Panc1 (cell line): Measurements from ENCODE around the gene SPHK2. TPM values are rescaled to one million over a fixed set of nuclear protein-coding genes. Genes with fewer than 3 reads are reported as not detected.

ENCODE experiments used
- ATAC-seq: fragments of 200-7000 bp; cut with Tn5 transposase; 2 replicates; pipeline ENCODE4 v1.9.1; 2020; ENCODE audit warnings: mild to moderate bottlenecking, moderate library complexity
- BruUV-seq: library from RNA; stranded (reverse); fragments of 400-500 nt; replicated peaks from 2 replicates; lab custom pipeline; 2021; lab: Mats Ljungman, UMichigan
- CTCF ChIA-PET: fragments of 300-600 bp; sonication (Branson Sonifier 250); formaldehyde crosslinking; loops from one replicate; lab custom pipeline; 2022; ENCODE audit warnings: antibody characterized with exemption; lab: Charles Lee
- POLR2A ChIA-PET: fragments of 300-600 bp; sonication (Branson Sonifier 250); formaldehyde crosslinking; loops from one replicate; lab custom pipeline; 2022; ENCODE audit warnings: antibody characterized with exemption; lab: Charles Lee
- DNase-seq: peaks from one replicate; pipeline ENCODE4 v3.0.0-alpha.2; 2010; ENCODE audit warnings: low read depth, low spot score
- H3K27ac ChIP-seq: 2 replicates; pipeline ENCODE4 v1.5.1; 2011; ENCODE audit warnings: mild to moderate bottlenecking, low read length, inconsistent platforms
- H3K27me3 ChIP-seq: fragments of 200-500 bp; sonication (Bioruptor generic); 2 replicates; pipeline ENCODE4 v1.6.0; 2014; ENCODE audit warnings: low read length, inconsistent platforms; ENCODE audit not compliant: control insufficient read depth, insufficient read depth
- H3K36me3 ChIP-seq: fragments of 200-500 bp; sonication (Bioruptor generic); 2 replicates; pipeline ENCODE4 v1.5.1; 2014; ENCODE audit warnings: inconsistent platforms, mild to moderate bottlenecking, low read length, moderate library complexity; ENCODE audit not compliant: control insufficient read depth, insufficient read depth
- H3K4me1 ChIP-seq: 2 replicates; pipeline ENCODE4 v1.5.1; 2011; ENCODE audit warnings: inconsistent platforms, mild to moderate bottlenecking, low read length, moderate library complexity; ENCODE audit not compliant: control insufficient read depth, insufficient read depth
- H3K4me3 ChIP-seq, 2 experiments: 2 replicates each; pipeline ENCODE4 v1.5.1; 2011 to 2012; ENCODE audit warnings: low read depth in 2 of 2, low read length in 2 of 2, mild to moderate bottlenecking in 2 of 2, inconsistent platforms in 1 of 2, moderate library complexity in 1 of 2
- H3K9me3 ChIP-seq: fragments of 200-500 bp; sonication (Bioruptor generic); 2 replicates; pipeline ENCODE4 v1.5.1; 2014; ENCODE audit warnings: low read depth, mild to moderate bottlenecking, inconsistent platforms, low read length, moderate library complexity; ENCODE audit not compliant: control insufficient read depth, insufficient read depth
- CTCF ChIP-seq: fragments of 450-650 bp; IDR thresholded peaks from 2 replicates; pipeline ENCODE4 v1.5.1; 2017; ENCODE audit warnings: mild to moderate bottlenecking
- POLR2AphosphoS5 ChIP-seq: IDR thresholded peaks from 2 replicates; pipeline ENCODE4 v1.6.1; 2012; ENCODE audit warnings: mild to moderate bottlenecking, low read depth, low read length, moderate library complexity
- REST ChIP-seq, 2 experiments: IDR thresholded peaks; 2 replicates each; pipeline ENCODE4 v1.6.1; 2011 to 2012; ENCODE audit warnings: low read depth in 2 of 2, control low read depth in 1 of 2, low read length in 1 of 2, mild to moderate bottlenecking in 1 of 2, moderate library complexity in 1 of 2; ENCODE audit not compliant: insufficient read depth in 1 of 2
- SIN3A ChIP-seq: IDR thresholded peaks from 2 replicates; pipeline ENCODE4 v1.6.1; 2012; ENCODE audit warnings: low read depth, mild to moderate bottlenecking, low read length, moderate library complexity, borderline replicate concordance; ENCODE audit not compliant: insufficient read depth
- TCF7L2 ChIP-seq: IDR thresholded peaks from 2 replicates; pipeline ENCODE4 v1.6.1; 2011; ENCODE audit warnings: mild to moderate bottlenecking, low read depth, low read length, inconsistent platforms
- in situ Hi-C: cut with HindIII; loops from 2 replicates; pipeline ENCODE4 v1.10.0; 2016; ENCODE audit warnings: low sequenced_read_pairs, low pct_unique_long_range_greater_than_20kb
- intact Hi-C: fragments of 100-400 bp; cut with micrococcal nuclease; formaldehyde crosslinking; loops from one replicate; pipeline ENCODE4 v1.10.0; 2022; ENCODE audit not compliant: unreplicated experiment
- total RNA-seq: library from RNA; stranded (reverse); gene quantifications from one replicate; pipeline ENCODE4 v1.2.1, GENCODE V29; 2021; ENCODE audit not compliant: unreplicated experiment

The SPHK2 gene
- total RNA-seq, 1 experiment from 2014 or later = 19.5 TPM

DNA sequence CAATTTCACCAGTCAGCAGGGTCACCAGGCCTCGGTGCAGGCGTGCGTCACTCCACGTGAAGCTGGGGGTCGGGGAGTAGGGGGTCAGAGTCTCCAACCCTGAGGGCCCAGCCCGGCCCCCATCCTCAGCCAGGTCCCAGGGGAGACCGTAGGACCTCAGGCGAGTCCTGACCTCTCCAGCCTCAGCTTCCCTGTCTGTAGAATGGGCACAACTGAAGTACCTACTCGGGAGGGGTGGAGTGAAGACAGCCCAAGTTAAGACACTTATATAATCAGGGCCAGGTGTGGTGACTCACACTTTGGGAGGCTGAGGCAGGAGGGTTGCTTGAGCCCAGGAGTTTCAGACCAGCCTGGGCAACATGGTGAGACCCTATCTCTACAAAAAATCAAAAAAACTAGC lies 15.5 kb upstream of the SPHK2 start:
- BruUV-seq = no TSS peak
- Histone ChIP-seq H3K27me3 (no peaks in the 10 kb centered on the region), H3K36me3 (no peaks in the 10 kb centered on the region), H3K27ac (no peak overlapping the region), H3K4me3 (no peak overlapping the region), H3K9me3 (no peaks in the 10 kb centered on the region), H3K4me1 (0 out of 2 replicates have a peak, but pooled peaks cover under 1% of the 10 kb centered on the region)
- intact Hi-C loops (no loop called here), in situ Hi-C loops (no loop called here)
- TF ChIP-seq REST (IDR thresholded peaks at IDR 0.05; ENCODE audit: insufficient read depth in 1 of 2, low read depth in 2 of 2, low read length in 1 of 2) = no peak
- no peak for TF ChIP-seq SIN3A
- TF ChIP-seq POLR2AphosphoS5 = no peak
- no peak for TF ChIP-seq CTCF
- no peak for TF ChIP-seq TCF7L2
- DNase-seq (no peak), ATAC-seq (no peak)
- CTCF ChIA-PET = no interaction called here
- POLR2A ChIA-PET = no interaction called here

DNA sequence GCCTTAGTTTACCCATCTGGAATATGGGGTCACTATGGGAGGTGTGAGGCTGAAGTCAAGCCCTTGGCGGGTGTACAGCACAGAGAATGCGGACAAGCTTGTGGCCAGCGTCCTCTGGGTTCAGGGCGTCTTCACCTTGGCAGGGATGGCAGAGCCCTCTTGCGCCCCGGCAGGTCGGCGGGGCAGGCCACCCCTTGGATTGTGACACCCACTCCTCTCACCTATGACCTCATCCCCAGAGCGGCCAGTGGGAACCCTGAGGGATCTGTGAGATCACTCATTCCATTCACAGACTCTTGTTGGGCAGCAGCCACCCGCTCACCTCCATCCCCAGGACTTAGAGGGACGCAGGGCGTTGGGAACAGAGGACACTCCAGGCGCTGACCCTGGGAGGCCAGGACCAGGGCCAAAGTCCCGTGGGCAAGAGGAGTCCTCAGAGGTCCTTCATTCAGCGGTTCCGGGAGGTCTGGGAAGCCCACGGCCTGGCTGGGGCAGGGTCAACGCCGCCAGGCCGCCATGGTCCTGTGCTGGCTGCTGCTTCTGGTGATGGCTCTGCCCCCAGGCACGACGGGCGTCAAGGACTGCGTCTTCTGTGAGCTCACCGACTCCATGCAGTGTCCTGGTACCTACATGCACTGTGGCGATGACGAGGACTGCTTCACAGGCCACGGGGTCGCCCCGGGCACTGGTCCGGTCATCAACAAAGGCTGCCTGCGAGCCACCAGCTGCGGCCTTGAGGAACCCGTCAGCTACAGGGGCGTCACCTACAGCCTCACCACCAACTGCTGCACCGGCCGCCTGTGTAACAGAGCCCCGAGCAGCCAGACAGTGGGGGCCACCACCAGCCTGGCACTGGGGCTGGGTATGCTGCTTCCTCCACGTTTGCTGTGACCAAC lies 12.6 kb upstream of the SPHK2 start, which contains the start of gene SPACA4:
Gene SPACA4, plus strand, starts transcription at position 280 of the 896 bp plus-strand sequence. Its CDS starts 237 bp downstream, at position 517.
- H3K4me3 ChIP-seq = no peak within 1 kb of the TSS
- TF ChIP-seq TCF7L2 = no peak
- TF ChIP-seq CTCF = no peak
- no peak for TF ChIP-seq REST (IDR thresholded peaks at IDR 0.05; ENCODE audit: insufficient read depth in 1 of 2, low read depth in 2 of 2, low read length in 1 of 2)
- no peak for TF ChIP-seq POLR2AphosphoS5
- TF ChIP-seq SIN3A = no peak
- ChIA-PET CTCF (no interaction called here), POLR2A (no interaction called here)
- DNase-seq (no peak), ATAC-seq (no peak)
- H3K9me3 ChIP-seq = no peaks in the 10 kb centered on the region
- in situ Hi-C loops = no loop called here
- intact Hi-C loops = no loop called here
- H3K27ac ChIP-seq = no peak within 1 kb of the TSS
- H3K27me3 ChIP-seq = no peaks in the 10 kb centered on the region
- no peaks in the 10 kb centered on the region for H3K36me3 ChIP-seq
- no TSS peak for BruUV-seq
- H3K4me1 ChIP-seq = peaks cover 4% of the 10 kb centered on the region; the same call in 1 of the 2 replicates
